Fibroblast of the conjunctiva (primary cell): Measurements from ENCODE around the gene RNF166.

ENCODE experiments used
- DNase-seq: peaks from one replicate; pipeline ENCODE4 v3.0.0-alpha.2; 2010; ENCODE audit warnings: low read depth

The RNF166 gene

GRCh38 chr16:88706965-88707826, 988 bp upstream of the RNF166 start:
- no peak for DNase-seq

GRCh38 chr16:88705801-88706228, 393 bp downstream of the RNF166 start:
- DNase-seq = no peak

- no peak for DNase-seq
Observed at GRCh38 chr16:88705076-88705684, 1.0 kb downstream of the RNF166 start.

- no peak for DNase-seq
Observed at GRCh38 chr16:88703486-88704309, 2.5 kb downstream of the RNF166 start.

GRCh38 chr16:88702371-88703210, 3.6 kb downstream of the RNF166 start:
- no peak for DNase-seq

GRCh38 chr16:88701581-88702370, 4.4 kb downstream of the RNF166 start:
- DNase-seq = no peak

- no peak for DNase-seq
Observed at GRCh38 chr16:88700636-88701482, 5.3 kb downstream of the RNF166 start.

GRCh38 chr16:88700322-88700635, 5.9 kb downstream of the RNF166 start:
- DNase-seq = no peak

- no peak for DNase-seq
Observed at GRCh38 chr16:88699180-88699579, 7.0 kb downstream of the RNF166 start.

GRCh38 chr16:88698646-88699045, 7.6 kb downstream of the RNF166 start:
- no peak for DNase-seq

GRCh38 chr16:88697831-88698615, 8.2 kb downstream of the RNF166 start:
- no peak for DNase-seq

- DNase-seq = no peak
Observed at GRCh38 chr16:88697116-88697830, 8.9 kb downstream of the RNF166 start.

GRCh38 chr16:88696441-88696840, 9.8 kb downstream of the RNF166 start:
- DNase-seq = no peak

- DNase-seq = no peak
Observed at GRCh38 chr16:88695753-88696152, 10.5 kb downstream of the RNF166 start.

GRCh38 chr16:88695218-88695617, 11.0 kb downstream of the RNF166 start:
- no peak for DNase-seq

- no peak for DNase-seq
Observed at GRCh38 chr16:88694221-88695087, 11.8 kb downstream of the RNF166 start.

GRCh38 chr16:88693420-88694177, 12.6 kb downstream of the RNF166 start:
- DNase-seq = no peak
